ENCODE results near the gene RAMP3. TPM values are rescaled to one million over a fixed set of nuclear protein-coding genes. Genes with fewer than 3 reads are reported as not detected.

Gene RAMP3
- total RNA-seq, 1 donor from 2014 or later, result not detected

- H3K36me3 Mint-ChIP-seq (ENCODE audit: low read depth), result no peaks in the 10 kb centered on the region
- intact Hi-C loops (cut with micrococcal nuclease), result no loop called here
- no peaks in the 10 kb centered on the region for H3K9me3 Mint-ChIP-seq
- peaks cover 22% of the 10 kb centered on the region for H3K27me3 Mint-ChIP-seq (ENCODE audit: insufficient read depth)
- H3K4me1 Mint-ChIP-seq (ENCODE audit: low read depth), result no peaks in the 10 kb centered on the region
- no peak overlapping the region for H3K4me3 Mint-ChIP-seq
- DNase-seq (ENCODE audit: low spot score), result no peak
- no peak overlapping the region for H3K27ac Mint-ChIP-seq
These were observed 63.4 kb downstream of the RAMP3 start for GRCh38 chr7:45220846-45221618.

- Mint-ChIP-seq H3K27ac (no peak overlapping the region), H3K27me3 (ENCODE audit: insufficient read depth) (peaks cover 19% of the 10 kb centered on the region), H3K9me3 (no peaks in the 10 kb centered on the region), H3K4me3 (no peak overlapping the region), H3K4me1 (ENCODE audit: low read depth) (no peaks in the 10 kb centered on the region), H3K36me3 (ENCODE audit: low read depth) (no peaks in the 10 kb centered on the region)
- no peak for DNase-seq (ENCODE audit: low spot score)
- intact Hi-C loops (cut with micrococcal nuclease), result no loop called here
These were observed 64.5 kb downstream of the RAMP3 start for GRCh38 chr7:45221896-45222604.

GRCh38 chr7:45223078-45223477, 65.5 kb downstream of the RAMP3 start:
- H3K4me1 Mint-ChIP-seq (ENCODE audit: low read depth), result no peaks in the 10 kb centered on the region
- no peak for DNase-seq (ENCODE audit: low spot score)
- H3K9me3 Mint-ChIP-seq, result no peaks in the 10 kb centered on the region
- H3K27me3 Mint-ChIP-seq (ENCODE audit: insufficient read depth), result peaks cover 18% of the 10 kb centered on the region
- no peak overlapping the region for H3K4me3 Mint-ChIP-seq
- no peak overlapping the region for H3K27ac Mint-ChIP-seq
- intact Hi-C loops (cut with micrococcal nuclease), result no loop called here
- no peaks in the 10 kb centered on the region for H3K36me3 Mint-ChIP-seq (ENCODE audit: low read depth)

GRCh38 chr7:45223728-45224630, 66.4 kb downstream of the RAMP3 start:
- intact Hi-C loops (cut with micrococcal nuclease), result no loop called here
- H3K27me3 Mint-ChIP-seq (ENCODE audit: insufficient read depth), result peaks cover 23% of the 10 kb centered on the region
- H3K9me3 Mint-ChIP-seq, result no peaks in the 10 kb centered on the region
- DNase-seq (ENCODE audit: low spot score), result no peak
- no peaks in the 10 kb centered on the region for H3K36me3 Mint-ChIP-seq (ENCODE audit: low read depth)
- H3K4me3 Mint-ChIP-seq, result no peak overlapping the region
- no peaks in the 10 kb centered on the region for H3K4me1 Mint-ChIP-seq (ENCODE audit: low read depth)
- no peak overlapping the region for H3K27ac Mint-ChIP-seq

- Mint-ChIP-seq H3K9me3 (no peaks in the 10 kb centered on the region), H3K4me3 (no peak overlapping the region), H3K27ac (no peak overlapping the region), H3K4me1 (ENCODE audit: low read depth) (no peaks in the 10 kb centered on the region), H3K36me3 (ENCODE audit: low read depth) (no peaks in the 10 kb centered on the region), H3K27me3 (ENCODE audit: insufficient read depth) (peaks cover 22% of the 10 kb centered on the region)
- no peak for DNase-seq (ENCODE audit: low spot score)
- intact Hi-C loops (cut with micrococcal nuclease), result no loop called here
These were observed 67.2 kb downstream of the RAMP3 start for GRCh38 chr7:45224832-45225231.

GRCh38 chr7:45225311-45225947, 67.8 kb downstream of the RAMP3 start:
- H3K36me3 Mint-ChIP-seq (ENCODE audit: low read depth), result no peaks in the 10 kb centered on the region
- intact Hi-C loops (cut with micrococcal nuclease), result no loop called here
- H3K9me3 Mint-ChIP-seq, result no peaks in the 10 kb centered on the region
- DNase-seq (ENCODE audit: low spot score), result no peak
- no peak overlapping the region for H3K27ac Mint-ChIP-seq
- peaks cover 6% of the 10 kb centered on the region for H3K4me1 Mint-ChIP-seq (ENCODE audit: low read depth)
- H3K27me3 Mint-ChIP-seq (ENCODE audit: insufficient read depth), result peaks cover 22% of the 10 kb centered on the region
- H3K4me3 Mint-ChIP-seq, result no peak overlapping the region

GRCh38 chr7:45225948-45226335, 68.4 kb downstream of the RAMP3 start:
- Mint-ChIP-seq H3K27me3 (ENCODE audit: insufficient read depth) (peaks cover 24% of the 10 kb centered on the region), H3K36me3 (ENCODE audit: low read depth) (no peaks in the 10 kb centered on the region)
- intact Hi-C loops (cut with micrococcal nuclease), result no loop called here

GRCh38 chr7:45229156-45229920, 71.7 kb downstream of the RAMP3 start:
- Mint-ChIP-seq H3K36me3 (ENCODE audit: low read depth) (no peaks in the 10 kb centered on the region), H3K4me3 (no peak overlapping the region), H3K27ac (no peak overlapping the region), H3K27me3 (ENCODE audit: insufficient read depth) (peaks cover 35% of the 10 kb centered on the region), H3K4me1 (ENCODE audit: low read depth) (peaks cover 13% of the 10 kb centered on the region), H3K9me3 (no peaks in the 10 kb centered on the region)
- intact Hi-C loops (cut with micrococcal nuclease), result no loop called here
- DNase-seq (ENCODE audit: low spot score), result no peak

More at GRCh38 chr7:45225948-45226335, 68.4 kb downstream of the RAMP3 start:
- Mint-ChIP-seq H3K4me1 (ENCODE audit: low read depth) (peaks cover 7% of the 10 kb centered on the region), H3K9me3 (no peaks in the 10 kb centered on the region), H3K4me3 (no peak overlapping the region), H3K27ac (no peak overlapping the region)
- no peak for DNase-seq (ENCODE audit: low spot score)

GRCh38 chr7:45230083-45230482, 72.5 kb downstream of the RAMP3 start:
- Mint-ChIP-seq H3K27me3 (ENCODE audit: insufficient read depth) (peaks cover 40% of the 10 kb centered on the region), H3K9me3 (no peaks in the 10 kb centered on the region), H3K4me3 (no peak overlapping the region), H3K27ac (no peak overlapping the region), H3K4me1 (ENCODE audit: low read depth) (peaks cover 13% of the 10 kb centered on the region), H3K36me3 (ENCODE audit: low read depth) (no peaks in the 10 kb centered on the region)
- no peak for DNase-seq (ENCODE audit: low spot score)
- intact Hi-C loops (cut with micrococcal nuclease), result no loop called here

- Mint-ChIP-seq H3K4me3 (no peak overlapping the region), H3K9me3 (no peaks in the 10 kb centered on the region), H3K27me3 (ENCODE audit: insufficient read depth) (peaks cover 43% of the 10 kb centered on the region), H3K36me3 (ENCODE audit: low read depth) (no peaks in the 10 kb centered on the region), H3K27ac (no peak overlapping the region), H3K4me1 (ENCODE audit: low read depth) (peaks cover 13% of the 10 kb centered on the region)
- DNase-seq (ENCODE audit: low spot score), result no peak
- intact Hi-C loops (cut with micrococcal nuclease), result no loop called here
These were observed 73.1 kb downstream of the RAMP3 start for GRCh38 chr7:45230611-45231165.

- no peaks in the 10 kb centered on the region for H3K36me3 Mint-ChIP-seq (ENCODE audit: low read depth)
- no peak overlapping the region for H3K4me3 Mint-ChIP-seq
- H3K27me3 Mint-ChIP-seq (ENCODE audit: insufficient read depth), result peaks cover 54% of the 10 kb centered on the region
- H3K4me1 Mint-ChIP-seq (ENCODE audit: low read depth), result peaks cover 13% of the 10 kb centered on the region
- H3K9me3 Mint-ChIP-seq, result no peaks in the 10 kb centered on the region
- DNase-seq (ENCODE audit: low spot score), result no peak
- H3K27ac Mint-ChIP-seq, result no peak overlapping the region
- intact Hi-C loops (cut with micrococcal nuclease), result no loop called here
These were observed 75.7 kb downstream of the RAMP3 start for GRCh38 chr7:45233249-45233775.

Measured in activated T-helper 1 cell treated with anti-CD3 and anti-CD28 coated beads, Interleukin-12 subunit alpha, Interleukin-12 subunit beta, Interleukin-2, Interleukin-4 antibody, amounts not matched to agents 30 ng/mL and 10 ng/mL and 1 ng/mL, durations not matched to agents 14 hours and 24 hours and 36 hours (primary cell).